IMR-90 (cell line): ENCODE data around the gene AKAP8L. TPM values are rescaled to one million over a fixed set of nuclear protein-coding genes. Genes with fewer than 3 reads are reported as not detected.

Experiments used
- ATAC-seq: fragments of 200-7000 bp; cut with Tn5 transposase; 2 replicates; pipeline ENCODE4 v1.9.1; 2020; ENCODE audit warnings: low read depth, mild to moderate bottlenecking, moderate library complexity
- BruUV-seq: library from RNA; stranded (reverse); fragments of 400-500 nt; replicated peaks from 2 replicates; lab custom pipeline; 2021; lab: Mats Ljungman, UMichigan
- CTCF ChIA-PET: fragments of 300-600 bp; formaldehyde crosslinking; extraction: SDS; loops from one replicate; lab custom pipeline; 2021; ENCODE audit warnings: antibody characterized with exemption; lab: Yijun Ruan, JAX
- POLR2A ChIA-PET: fragments of 300-600 bp; sonication (Branson Sonifier 250); formaldehyde crosslinking; loops from one replicate; lab custom pipeline; 2022; ENCODE audit warnings: antibody characterized with exemption; ENCODE audit not compliant: unreplicated experiment; lab: Charles Lee
- DNase-seq: peaks from one replicate; pipeline ENCODE4 v3.0.0; 2013
- H2AFZ ChIP-seq: replicated peaks from 2 replicates; pipeline ENCODE3; 2013; ENCODE audit warnings: low read length, mild to moderate bottlenecking; ENCODE audit not compliant: poor library complexity
- H2AK5ac ChIP-seq: 2 replicates; pipeline ENCODE4 v1.6.1; 2013; ENCODE audit warnings: low read depth, low read length, inconsistent platforms
- H2AK9ac ChIP-seq: replicated peaks from 2 replicates; pipeline ENCODE3; 2013; ENCODE audit warnings: mild to moderate bottlenecking, low read depth, low read length, moderate library complexity; ENCODE audit not compliant: poor library complexity
- H2BK120ac ChIP-seq: 2 replicates; pipeline ENCODE4 v1.6.1; 2013; ENCODE audit warnings: low read depth, low read length, inconsistent platforms
- H2BK15ac ChIP-seq: 3 replicates; pipeline ENCODE4 v1.6.1; 2013; ENCODE audit warnings: low read depth, low read length, inconsistent platforms
- H2BK20ac ChIP-seq: 2 replicates; pipeline ENCODE4 v1.6.1; 2013; ENCODE audit warnings: low read depth, mild to moderate bottlenecking, inconsistent platforms, low read length, moderate library complexity
- H2BK5ac ChIP-seq: 2 replicates; pipeline ENCODE4 v1.6.1; 2013; ENCODE audit warnings: mild to moderate bottlenecking, low read depth, low read length, inconsistent platforms; ENCODE audit not compliant: poor library complexity, severe bottlenecking
- H3K14ac ChIP-seq: replicated peaks from 2 replicates; pipeline ENCODE4 v1.6.1; 2013; ENCODE audit warnings: low read depth, low read length, inconsistent platforms
- H3K18ac ChIP-seq: 2 replicates; pipeline ENCODE4 v1.6.1; 2013; ENCODE audit warnings: low read depth, low read length, control low read depth
- H3K23ac ChIP-seq: 2 replicates; pipeline ENCODE4 v1.6.1; 2013; ENCODE audit warnings: low read depth, low read length, inconsistent platforms
- H3K27ac ChIP-seq: 2 replicates; pipeline ENCODE4 v1.5.1; 2013; ENCODE audit warnings: mild to moderate bottlenecking, control low read depth, low read length; ENCODE audit not compliant: insufficient read depth
- H3K27me3 ChIP-seq: 2 replicates; pipeline ENCODE4 v1.6.1; 2013; ENCODE audit warnings: low read length; ENCODE audit not compliant: control insufficient read depth, insufficient read depth
- H3K36me3 ChIP-seq: 2 replicates; pipeline ENCODE4 v1.6.1; 2013; ENCODE audit warnings: low read length, mixed read lengths; ENCODE audit not compliant: control insufficient read depth, insufficient read depth
- H3K4ac ChIP-seq: 2 replicates; pipeline ENCODE4 v1.6.1; 2013; ENCODE audit warnings: low read depth, low read length, inconsistent platforms
- H3K4me1 ChIP-seq: 2 replicates; pipeline ENCODE4 v1.6.1; 2013; ENCODE audit warnings: low read length, mixed read lengths; ENCODE audit not compliant: control insufficient read depth, insufficient read depth
- H3K4me2 ChIP-seq: 2 replicates; pipeline ENCODE4 v1.6.1; 2013; ENCODE audit warnings: low read depth, mild to moderate bottlenecking, control low read depth, low read length, moderate library complexity
- H3K4me3 ChIP-seq: 2 replicates; pipeline ENCODE4 v1.5.1; 2013; ENCODE audit warnings: low read depth, mild to moderate bottlenecking, control low read depth, low read length, moderate library complexity; ENCODE audit not compliant: insufficient read depth
- H3K56ac ChIP-seq: 2 replicates; pipeline ENCODE4 v1.6.1; 2013; ENCODE audit warnings: low read length, inconsistent platforms; ENCODE audit not compliant: insufficient read depth; ENCODE audit errors: extremely low read depth
- H3K79me1 ChIP-seq, 2 experiments: 2 replicates each; pipeline ENCODE4 v1.6.1; 2013; ENCODE audit warnings: low read length in 2 of 2, inconsistent platforms in 1 of 2, low read depth in 1 of 2
- H3K9ac ChIP-seq: 2 replicates; pipeline ENCODE4 v1.6.1; 2013; ENCODE audit warnings: low read depth, low read length, control low read depth
- H3K9me1 ChIP-seq: 2 replicates; pipeline ENCODE4 v1.6.1; 2013; ENCODE audit warnings: low read length, inconsistent platforms; ENCODE audit not compliant: insufficient read depth
- H3K9me3 ChIP-seq: 2 replicates; pipeline ENCODE4 v1.6.1; 2013; ENCODE audit warnings: low read length; ENCODE audit not compliant: control insufficient read depth, insufficient read depth
- H4K20me1 ChIP-seq: 2 replicates; pipeline ENCODE4 v1.6.1; 2013; ENCODE audit warnings: low read length, inconsistent platforms; ENCODE audit not compliant: insufficient read depth
- H4K5ac ChIP-seq: 2 replicates; pipeline ENCODE4 v1.6.1; 2013; ENCODE audit warnings: mild to moderate bottlenecking, low read depth, low read length, control low read depth
- H4K8ac ChIP-seq, 2 experiments: 2 replicates each; pipeline ENCODE4 v1.6.1; 2013; ENCODE audit warnings: low read depth in 2 of 2, low read length in 2 of 2, control low read depth in 1 of 2, inconsistent platforms in 1 of 2
- H4K91ac ChIP-seq: 2 replicates; pipeline ENCODE4 v1.6.1; 2013; ENCODE audit warnings: low read depth, low read length, inconsistent platforms; ENCODE audit not compliant: insufficient read depth
- BHLHE40 ChIP-seq: fragments of 150-350 bp; IDR thresholded peaks from 2 replicates; pipeline ENCODE4 v1.6.1; 2016; ENCODE audit warnings: mild to moderate bottlenecking, low read depth, low read length
- CEBPB ChIP-seq: IDR thresholded peaks from 2 replicates; pipeline ENCODE4 v1.6.1; 2012; ENCODE audit warnings: low read depth, low read length, improper control_type of control experiment
- CHD1 ChIP-seq: IDR thresholded peaks from 2 replicates; pipeline ENCODE4 v1.6.1; 2012; ENCODE audit warnings: low read depth, low read length, improper control_type of control experiment
- FOS ChIP-seq: fragments of 150-350 bp; IDR thresholded peaks from 2 replicates; pipeline ENCODE4 v1.6.1; 2016; ENCODE audit warnings: low read depth, low read length
- MAFK ChIP-seq: IDR thresholded peaks from 2 replicates; pipeline ENCODE4 v1.6.1; 2012; ENCODE audit warnings: low read depth, low read length, improper control_type of control experiment
- MXI1 ChIP-seq: IDR thresholded peaks from 2 replicates; pipeline ENCODE4 v1.6.1; 2012; ENCODE audit warnings: low read depth, mild to moderate bottlenecking, low read length, moderate library complexity, borderline replicate concordance
- NFE2L2 ChIP-seq: fragments of 150-350 bp; IDR thresholded peaks from 2 replicates; pipeline ENCODE4 v1.6.1; 2016; ENCODE audit warnings: low read depth, mild to moderate bottlenecking, low read length
- POLR2A ChIP-seq: IDR thresholded peaks from 2 replicates; pipeline ENCODE4 v1.6.1; 2012; ENCODE audit warnings: mild to moderate bottlenecking, low read depth, low read length
- RAD21 ChIP-seq: IDR thresholded peaks from 2 replicates; pipeline ENCODE4 v1.6.1; 2012; ENCODE audit warnings: low read length, improper control_type of control experiment
- RCOR1 ChIP-seq: IDR thresholded peaks from 2 replicates; pipeline ENCODE4 v1.6.1; 2012; ENCODE audit warnings: mild to moderate bottlenecking, low read length, improper control_type of control experiment; ENCODE audit not compliant: insufficient replicate concordance
- SMC3 ChIP-seq: fragments of 150-350 bp; IDR thresholded peaks from 2 replicates; pipeline ENCODE4 v1.6.1; 2016; ENCODE audit warnings: low read depth, mild to moderate bottlenecking, antibody characterized with exemption, low read length, moderate library complexity
- WGBS, 2 experiments: methylation state at CpG; one replicate each; pipeline versions ENCODE4 v1.1.5 to v1.1.7; 2013; ENCODE audit warnings: missing lambda C conversion rate in 2 of 2; ENCODE audit not compliant: insufficient read length in 1 of 2; ENCODE audit errors: extremely low coverage in 2 of 2; 5-methylcytosine and 5-hydroxymethylcytosine counted together
- dilution Hi-C: fragments of 300-500 bp; cut with HindIII; formaldehyde crosslinking; loops from one replicate; pipeline ENCODE4 v1.14.3; 2018; ENCODE audit warnings: low sequenced_read_pairs; ENCODE audit not compliant: unreplicated experiment
- in situ Hi-C: fragments of 300-500 bp; cut with MboI; formaldehyde crosslinking; loops from 3 replicates; pipeline ENCODE4 v1.14.3; 2019; ENCODE audit warnings: low sequenced_read_pairs, inconsistent platforms, mixed read lengths
- intact Hi-C: fragments of 100-400 bp; cut with micrococcal nuclease; formaldehyde crosslinking; loops from 2 replicates; pipeline ENCODE4 v1.10.0; 2022
- polyA plus RNA-seq, 3 experiments: library from polyadenylated mRNA; depleted of rRNA; stranded (reverse); fragments of >200 nt; gene quantifications; 2 replicates each; pipeline ENCODE4 v1.2.3, GENCODE V29; 2012; ENCODE audit warnings: low replicate concordance in 1 of 3
- total RNA-seq: library from RNA; depleted of rRNA; stranded (reverse); fragments of >200 nt; gene quantifications from 2 replicates; pipeline ENCODE4 v1.2.3, GENCODE V29; 2012
- TF ChIP-seq, protein P1 (sequence below): fragments of 150-350 bp; IDR thresholded peaks from 2 replicates; pipeline ENCODE4 v1.6.1; 2016; ENCODE audit warnings: low read depth, mild to moderate bottlenecking, low read length, moderate library complexity, borderline replicate concordance
- TF ChIP-seq, protein P2 (sequence below): fragments of 150-350 bp; IDR thresholded peaks from 2 replicates; pipeline ENCODE4 v1.6.1; 2017; ENCODE audit warnings: mild to moderate bottlenecking, antibody characterized with exemption, low read length, low read depth
- TF ChIP-seq, protein P3 (sequence below): conservative IDR thresholded peaks from 2 replicates; pipeline ENCODE4 v1.5.1; 2012; ENCODE audit warnings: mild to moderate bottlenecking, low read depth, low read length, improper control_type of control experiment

Gene AKAP8L
- total and polyA plus RNA-seq, 2 of the 4 experiments (the other 2 are of a cell fraction), result 43.1 to 44.6 TPM

DNA sequence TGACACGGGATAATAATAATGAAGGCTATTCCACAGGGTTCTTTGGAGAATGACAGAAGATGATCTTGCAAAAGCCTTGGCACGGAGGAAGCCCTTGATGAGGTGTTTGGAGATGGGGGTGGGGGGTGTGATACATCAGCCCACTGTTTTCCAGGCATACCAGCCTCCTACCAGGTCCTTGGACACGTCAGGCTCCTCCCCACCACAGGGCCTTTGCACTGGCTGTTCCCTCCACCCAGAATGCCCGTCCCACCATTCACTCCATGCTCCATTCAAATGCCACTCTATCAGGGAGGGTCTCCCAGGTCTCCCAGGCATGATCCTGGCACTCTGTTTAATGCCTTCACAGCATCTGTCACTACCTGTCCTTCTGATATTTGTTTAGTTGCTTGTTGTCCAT, 28.3 kb upstream of the AKAP8L start:
- no peak overlapping the region for H2BK120ac ChIP-seq
- H3K4ac ChIP-seq, result no peak overlapping the region
- intact Hi-C loops, result no loop called here
- no peaks in the 10 kb centered on the region for H3K27me3 ChIP-seq
- no peak overlapping the region for H3K23ac ChIP-seq
- H3K9me1 ChIP-seq, result peaks cover 13% of the 10 kb centered on the region
- 85% methylated on average over 2 of the region's 4 CpGs; no CpG with 5 or more reads in 1 of the 2 experiments for WGBS, 2 experiments
- H2AK5ac ChIP-seq, result no peak overlapping the region
- CTCF ChIA-PET, result no interaction called here
- no peaks in the 10 kb centered on the region for H3K9me3 ChIP-seq
- ATAC-seq, result no peak
- H4K91ac ChIP-seq, result no peak overlapping the region
- no peak overlapping the region for H4K8ac ChIP-seq
- no peak overlapping the region for H2BK15ac ChIP-seq
- H3K4me3 ChIP-seq, result no peak overlapping the region
- peak overlapping the region; percentile 65 for H2AK9ac ChIP-seq
- peaks cover 0 to 6% of the 10 kb centered on the region in 2 experiments; a peak in 1 of 4 replicates for H3K79me1 ChIP-seq
- TF ChIP-seq RCOR1, result no peak
- TF ChIP-seq SMC3, result no peak
- no peak for TF ChIP-seq CEBPB
- no peak for TF ChIP-seq CHD1
- TF ChIP-seq BHLHE40, result no peak
- no peak for TF ChIP-seq RAD21
- no peak for TF ChIP-seq MAFK
- no peak for TF ChIP-seq MXI1
- TF ChIP-seq, protein P1, sequence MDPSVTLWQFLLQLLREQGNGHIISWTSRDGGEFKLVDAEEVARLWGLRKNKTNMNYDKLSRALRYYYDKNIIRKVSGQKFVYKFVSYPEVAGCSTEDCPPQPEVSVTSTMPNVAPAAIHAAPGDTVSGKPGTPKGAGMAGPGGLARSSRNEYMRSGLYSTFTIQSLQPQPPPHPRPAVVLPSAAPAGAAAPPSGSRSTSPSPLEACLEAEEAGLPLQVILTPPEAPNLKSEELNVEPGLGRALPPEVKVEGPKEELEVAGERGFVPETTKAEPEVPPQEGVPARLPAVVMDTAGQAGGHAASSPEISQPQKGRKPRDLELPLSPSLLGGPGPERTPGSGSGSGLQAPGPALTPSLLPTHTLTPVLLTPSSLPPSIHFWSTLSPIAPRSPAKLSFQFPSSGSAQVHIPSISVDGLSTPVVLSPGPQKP, result no peak
- TF ChIP-seq, protein P2, sequence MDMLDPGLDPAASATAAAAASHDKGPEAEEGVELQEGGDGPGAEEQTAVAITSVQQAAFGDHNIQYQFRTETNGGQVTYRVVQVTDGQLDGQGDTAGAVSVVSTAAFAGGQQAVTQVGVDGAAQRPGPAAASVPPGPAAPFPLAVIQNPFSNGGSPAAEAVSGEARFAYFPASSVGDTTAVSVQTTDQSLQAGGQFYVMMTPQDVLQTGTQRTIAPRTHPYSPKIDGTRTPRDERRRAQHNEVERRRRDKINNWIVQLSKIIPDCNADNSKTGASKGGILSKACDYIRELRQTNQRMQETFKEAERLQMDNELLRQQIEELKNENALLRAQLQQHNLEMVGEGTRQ, result no peak
- no peak for TF ChIP-seq POLR2A
- TF ChIP-seq NFE2L2, result no peak
- TF ChIP-seq, protein P3, sequence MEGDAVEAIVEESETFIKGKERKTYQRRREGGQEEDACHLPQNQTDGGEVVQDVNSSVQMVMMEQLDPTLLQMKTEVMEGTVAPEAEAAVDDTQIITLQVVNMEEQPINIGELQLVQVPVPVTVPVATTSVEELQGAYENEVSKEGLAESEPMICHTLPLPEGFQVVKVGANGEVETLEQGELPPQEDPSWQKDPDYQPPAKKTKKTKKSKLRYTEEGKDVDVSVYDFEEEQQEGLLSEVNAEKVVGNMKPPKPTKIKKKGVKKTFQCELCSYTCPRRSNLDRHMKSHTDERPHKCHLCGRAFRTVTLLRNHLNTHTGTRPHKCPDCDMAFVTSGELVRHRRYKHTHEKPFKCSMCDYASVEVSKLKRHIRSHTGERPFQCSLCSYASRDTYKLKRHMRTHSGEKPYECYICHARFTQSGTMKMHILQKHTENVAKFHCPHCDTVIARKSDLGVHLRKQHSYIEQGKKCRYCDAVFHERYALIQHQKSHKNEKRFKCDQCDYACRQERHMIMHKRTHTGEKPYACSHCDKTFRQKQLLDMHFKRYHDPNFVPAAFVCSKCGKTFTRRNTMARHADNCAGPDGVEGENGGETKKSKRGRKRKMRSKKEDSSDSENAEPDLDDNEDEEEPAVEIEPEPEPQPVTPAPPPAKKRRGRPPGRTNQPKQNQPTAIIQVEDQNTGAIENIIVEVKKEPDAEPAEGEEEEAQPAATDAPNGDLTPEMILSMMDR, result no peak
- no peak for TF ChIP-seq FOS
- no TSS peak for BruUV-seq
- H2BK20ac ChIP-seq, result no peak overlapping the region
- no peak overlapping the region for H3K4me2 ChIP-seq
- no peak overlapping the region for H4K5ac ChIP-seq
- H3K36me3 ChIP-seq, result peaks cover 8% of the 10 kb centered on the region; the same call in 1 of the 2 replicates
- H3K18ac ChIP-seq, result no peak overlapping the region
- H3K14ac ChIP-seq, result no peak overlapping the region
- H3K9ac ChIP-seq, result no peak overlapping the region
- H3K27ac ChIP-seq, result no peak overlapping the region
- no peak overlapping the region for H2BK5ac ChIP-seq
- H3K4me1 ChIP-seq, result no peaks in the 10 kb centered on the region
- dilution Hi-C loops, result no loop called here
- in situ Hi-C loops, result loop anchor here (25.0 kb wide), 1 partner anchor 885 kb away; the partner anchor contains the start of gene NDUFB7
- no peak overlapping the region for H2AFZ ChIP-seq
- no peak for DNase-seq
- no peak overlapping the region for H3K56ac ChIP-seq
- no peaks in the 10 kb centered on the region; the same call in 1 of the 2 replicates for H4K20me1 ChIP-seq
- POLR2A ChIA-PET, result no interaction called here
